Testis (tissue), 2 donors: Measurements from ENCODE around the gene FBLN1.

ENCODE experiments used
- POLR2A ChIP-seq: fragments of 450-650 bp; IDR thresholded peaks from one replicate; pipeline ENCODE4 v1.6.1; 2017; ENCODE audit warnings: antibody characterized with exemption, mild to moderate bottlenecking, moderate library complexity
- TF ChIP-seq, protein P1 (sequence below), 3 experiments: fragments of 450-650 bp in 2 of 3; fragments of 200-600 bp in 1 of 3; sonication (generic) in 1 of 3; IDR thresholded peaks; one replicate each; pipeline ENCODE4 v1.5.1; 2016 to 2019; ENCODE audit warnings: antibody characterized with exemption in 3 of 3, mild to moderate bottlenecking in 2 of 3, moderate library complexity in 1 of 3

- TF ChIP-seq, protein P1, sequence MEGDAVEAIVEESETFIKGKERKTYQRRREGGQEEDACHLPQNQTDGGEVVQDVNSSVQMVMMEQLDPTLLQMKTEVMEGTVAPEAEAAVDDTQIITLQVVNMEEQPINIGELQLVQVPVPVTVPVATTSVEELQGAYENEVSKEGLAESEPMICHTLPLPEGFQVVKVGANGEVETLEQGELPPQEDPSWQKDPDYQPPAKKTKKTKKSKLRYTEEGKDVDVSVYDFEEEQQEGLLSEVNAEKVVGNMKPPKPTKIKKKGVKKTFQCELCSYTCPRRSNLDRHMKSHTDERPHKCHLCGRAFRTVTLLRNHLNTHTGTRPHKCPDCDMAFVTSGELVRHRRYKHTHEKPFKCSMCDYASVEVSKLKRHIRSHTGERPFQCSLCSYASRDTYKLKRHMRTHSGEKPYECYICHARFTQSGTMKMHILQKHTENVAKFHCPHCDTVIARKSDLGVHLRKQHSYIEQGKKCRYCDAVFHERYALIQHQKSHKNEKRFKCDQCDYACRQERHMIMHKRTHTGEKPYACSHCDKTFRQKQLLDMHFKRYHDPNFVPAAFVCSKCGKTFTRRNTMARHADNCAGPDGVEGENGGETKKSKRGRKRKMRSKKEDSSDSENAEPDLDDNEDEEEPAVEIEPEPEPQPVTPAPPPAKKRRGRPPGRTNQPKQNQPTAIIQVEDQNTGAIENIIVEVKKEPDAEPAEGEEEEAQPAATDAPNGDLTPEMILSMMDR (IDR thresholded peaks at IDR 0.05), result no peak
- no peak for TF ChIP-seq POLR2A
Observed at GRCh38 chr22:45600790-45601730, 98.4 kb downstream of the FBLN1 start.
